HG03378 (cell line): ENCODE results near the gene NRP1.
"Not testable (repeated sequence)": the region's sequence is repeated elsewhere in the genome, so short reads cannot be mapped to it uniquely, and the experiment has no call there.

Experiments used
- ATAC-seq: cut with Tn5 transposase; IDR thresholded peaks from one replicate; pipeline ENCODE4 v1.9.1; 2021; ENCODE audit warnings: mild to moderate bottlenecking, moderate library complexity; ENCODE audit not compliant: unreplicated experiment

Gene NRP1

DNA sequence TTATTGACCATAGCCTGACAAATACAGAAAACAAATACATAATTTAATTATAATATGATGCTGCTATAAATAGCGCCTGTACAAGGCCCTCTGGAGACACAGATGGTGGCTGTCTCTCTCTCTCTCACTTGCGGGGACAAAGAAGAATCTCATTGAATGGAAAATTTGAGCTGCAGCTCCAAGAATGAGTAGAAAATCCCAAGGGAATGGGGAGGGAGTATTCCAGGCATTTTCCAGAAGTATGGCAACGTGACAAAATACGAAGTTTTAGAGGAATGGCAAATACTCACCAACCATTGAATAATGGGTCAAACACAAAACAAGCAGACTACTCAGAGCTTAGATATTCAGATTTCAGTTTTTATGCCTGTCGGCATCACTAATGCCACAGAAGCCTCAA is 179.9 kb downstream of the NRP1 start:
- ATAC-seq: no peak

- ATAC-seq: no peak
Measured at GRCh38 chr10:33153968-33154327, 180.5 kb downstream of the NRP1 start.

DNA sequence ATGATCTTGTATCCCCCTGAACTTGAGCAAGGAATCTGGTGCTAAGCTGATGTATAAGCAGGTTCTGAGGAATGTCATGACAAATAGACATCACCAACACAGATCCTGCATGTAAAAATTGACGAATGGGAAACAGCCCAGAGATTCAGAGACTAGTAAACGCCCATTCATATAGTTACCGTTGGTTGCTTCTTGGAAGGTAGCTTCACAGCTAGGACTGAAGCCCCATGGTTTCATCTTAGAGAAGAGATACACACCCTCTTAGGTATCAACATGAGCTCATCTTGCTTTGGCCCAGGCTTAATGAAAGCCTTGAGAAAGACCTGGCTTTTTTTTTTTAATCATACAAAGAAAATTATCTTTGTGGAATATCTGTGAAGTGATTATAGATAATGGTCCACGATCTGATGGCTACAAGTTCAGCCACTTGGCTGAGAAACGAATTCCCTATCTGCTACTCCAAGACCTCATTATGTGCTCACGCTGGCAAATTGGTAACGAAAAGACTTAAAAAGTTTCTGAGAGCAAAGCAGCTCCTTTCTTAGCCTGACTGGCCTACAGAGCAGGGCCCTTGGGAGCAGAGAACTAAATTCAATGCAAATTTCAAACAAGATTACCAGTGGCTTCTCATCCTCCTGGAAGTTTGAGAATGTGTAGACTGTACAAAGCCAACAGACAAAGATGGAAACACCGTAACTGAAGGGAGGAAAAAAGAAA is 181.1 kb downstream of the NRP1 start:
- no peak for ATAC-seq

DNA sequence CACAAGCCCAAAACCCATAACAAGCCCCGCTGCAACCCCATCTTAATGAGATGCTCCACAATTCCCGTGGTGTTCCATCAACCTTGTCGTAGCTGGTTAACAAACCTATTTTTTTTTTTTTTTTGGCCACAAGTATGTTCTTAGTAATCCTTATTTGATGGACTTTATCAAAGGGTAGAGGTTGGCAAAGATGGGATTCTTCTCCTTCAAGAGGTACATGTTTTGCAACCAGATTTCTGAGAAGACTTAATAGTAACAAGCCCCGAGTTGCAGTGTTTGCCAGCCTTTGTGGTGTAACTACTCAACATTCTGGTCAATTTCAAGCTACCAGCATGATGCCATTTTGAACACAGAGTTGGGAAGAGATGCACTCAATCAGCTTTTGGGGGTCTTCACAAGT is 181.7 kb downstream of the NRP1 start:
- no peak for ATAC-seq

GRCh38 chr10:33152146-33152545 is 182.3 kb downstream of the NRP1 start:
- ATAC-seq: no peak

GRCh38 chr10:33151344-33151864 is 183.1 kb downstream of the NRP1 start:
- no peak for ATAC-seq

DNA sequence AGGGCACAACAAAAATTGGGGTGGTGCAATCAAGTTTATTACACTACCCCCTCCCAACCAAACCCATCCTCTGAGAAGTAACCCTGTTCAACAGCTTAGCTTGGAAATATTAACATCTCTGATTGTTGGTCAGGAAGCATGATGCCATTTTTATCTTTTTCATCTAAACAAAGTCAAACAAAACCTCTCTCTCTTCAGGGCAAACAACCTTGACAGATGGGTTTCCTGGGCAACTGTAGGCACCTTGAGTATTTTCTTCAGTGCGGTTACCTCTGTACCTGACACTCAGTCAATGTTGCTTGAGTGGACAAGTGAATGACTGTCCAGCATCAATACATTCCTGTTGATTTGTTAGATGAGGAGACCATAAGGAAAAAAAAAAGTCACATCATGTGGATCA is 183.6 kb downstream of the NRP1 start:
- ATAC-seq: no peak

GRCh38 chr10:33150146-33150545 is 184.3 kb downstream of the NRP1 start:
- ATAC-seq: no peak

GRCh38 chr10:33147013-33147310 is 187.5 kb downstream of the NRP1 start:
- no peak for ATAC-seq

- no peak for ATAC-seq
Measured at GRCh38 chr10:33146189-33147012, 188.1 kb downstream of the NRP1 start.

DNA sequence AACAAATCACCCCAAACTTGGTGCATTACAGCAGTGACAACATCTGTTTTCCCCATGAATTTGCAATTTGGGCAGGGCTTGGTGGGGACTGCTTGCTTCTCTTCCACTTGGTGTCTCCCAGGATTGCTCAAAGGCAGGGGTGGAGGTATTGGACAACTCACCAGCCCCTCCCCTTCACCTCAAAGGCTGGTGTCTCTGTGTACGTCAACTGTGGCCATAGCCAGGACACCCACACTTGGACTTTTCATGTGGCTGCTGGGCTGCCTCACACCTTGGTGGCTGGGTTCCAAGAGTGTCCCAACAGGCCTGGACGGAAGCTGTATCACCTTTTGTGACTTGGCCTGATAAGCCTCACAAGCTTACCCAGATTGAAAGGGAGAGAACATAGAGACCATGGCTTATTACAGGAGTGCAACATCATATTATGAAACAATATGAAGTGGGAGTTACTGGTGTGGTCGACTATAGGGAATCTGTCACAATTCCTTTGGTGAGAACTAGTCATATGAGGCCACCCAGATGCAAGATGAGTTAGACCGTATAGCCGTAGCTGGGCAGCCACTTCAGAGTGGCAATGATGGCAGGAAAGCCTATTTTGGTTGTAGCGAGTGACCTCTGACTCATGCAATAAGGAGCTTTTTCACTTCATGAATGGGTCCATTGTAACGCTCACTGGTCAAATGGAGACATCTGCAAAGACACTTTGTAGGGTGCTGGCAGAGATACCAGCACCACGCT is 188.8 kb downstream of the NRP1 start:
- no peak for ATAC-seq

- peak; percentile 73 for ATAC-seq
Measured at GRCh38 chr10:33143160-33143728, 191.2 kb downstream of the NRP1 start.

DNA sequence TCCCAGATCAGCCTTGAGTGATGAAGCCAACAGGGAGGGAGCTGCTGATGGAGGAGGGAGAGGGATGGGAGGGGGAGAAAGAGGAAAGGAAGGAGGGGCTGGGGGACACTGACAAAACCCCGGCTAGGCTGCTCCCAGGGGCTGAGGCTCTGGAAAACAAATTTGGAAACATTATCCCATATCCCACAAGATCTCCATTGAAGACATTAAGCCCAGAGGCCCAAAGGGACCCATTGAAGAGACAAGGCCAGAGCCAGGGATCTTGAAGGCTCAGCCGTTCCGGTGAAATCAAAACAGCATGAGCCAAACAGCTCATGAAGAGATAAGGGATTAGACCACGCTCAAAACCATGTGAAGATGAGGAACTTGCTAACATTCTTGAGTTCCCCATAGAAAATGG is 192.2 kb downstream of the NRP1 start:
- no peak for ATAC-seq

DNA sequence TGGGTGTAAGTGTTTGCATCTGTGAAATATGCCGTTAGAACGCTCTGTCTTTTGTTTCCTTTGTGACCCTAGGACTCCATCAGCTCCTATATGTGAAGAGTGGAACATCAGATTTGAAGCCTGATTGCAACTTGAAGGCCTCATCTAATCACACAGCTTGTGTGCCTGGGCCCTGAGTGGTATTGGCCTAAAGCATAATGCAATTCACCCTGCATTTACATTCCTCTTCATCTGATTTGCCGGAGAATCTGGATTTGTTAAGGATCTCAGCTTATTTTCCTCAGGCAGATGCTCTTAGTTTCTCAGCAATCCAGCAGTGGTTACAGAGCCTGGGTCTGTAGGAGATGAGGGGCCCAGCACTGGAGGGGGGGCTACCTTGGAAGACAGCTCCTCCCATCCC is 193.2 kb downstream of the NRP1 start:
- no peak for ATAC-seq

- no peak for ATAC-seq
Measured at GRCh38 chr10:33139181-33139646, 195.3 kb downstream of the NRP1 start.

DNA sequence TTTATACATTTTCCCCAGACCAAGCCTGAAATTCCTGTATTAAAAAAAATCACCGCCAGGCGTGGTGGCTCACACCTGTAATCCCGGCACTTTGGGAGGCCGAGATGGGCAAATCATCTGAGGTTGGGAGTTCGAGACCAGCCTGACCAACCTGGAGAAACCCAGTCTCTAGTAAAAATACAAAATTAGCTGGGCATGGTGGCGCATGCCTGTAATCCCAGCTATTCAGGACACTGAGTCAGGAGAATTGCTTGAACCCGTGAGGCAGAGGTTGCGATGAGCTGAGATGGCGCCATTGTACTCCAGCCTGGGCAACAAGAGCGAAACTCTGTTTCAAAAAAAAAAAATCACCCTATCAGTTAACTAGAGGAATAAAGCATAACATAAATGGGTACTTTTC is 195.8 kb downstream of the NRP1 start:
- not testable (repeated sequence) for ATAC-seq

- no peak for ATAC-seq
Measured at GRCh38 chr10:33137356-33138005, 197.0 kb downstream of the NRP1 start.

- ATAC-seq: peak; percentile 49
Measured at GRCh38 chr10:33136781-33137180, 197.7 kb downstream of the NRP1 start.

- peak; percentile 59 for ATAC-seq
Measured at GRCh38 chr10:33136271-33136670, 198.2 kb downstream of the NRP1 start.

GRCh38 chr10:33134011-33134751 is 200.3 kb downstream of the NRP1 start:
- peak; percentile 84 for ATAC-seq
